Stromal cell of bone marrow (primary cell): Measurements from ENCODE around the gene BANF2.

Experiments used
- DNase-seq: peaks from one replicate; pipeline ENCODE4 v3.0.0-alpha.2; 2012; ENCODE audit warnings: low read depth

BANF2 gene

GRCh38 chr20:17710379-17711266 lies 10.9 kb downstream of the BANF2 start:
- no peak for DNase-seq

- no peak for DNase-seq
These were observed 11.5 kb downstream of the BANF2 start for GRCh38 chr20:17711267-17711627.

GRCh38 chr20:17712201-17712600 lies 12.4 kb downstream of the BANF2 start:
- no peak for DNase-seq

- no peak for DNase-seq
These were observed 12.9 kb downstream of the BANF2 start for GRCh38 chr20:17712708-17713107.

GRCh38 chr20:17714597-17714996 lies 14.8 kb downstream of the BANF2 start:
- DNase-seq, result no peak

- no peak for DNase-seq
These were observed 15.3 kb downstream of the BANF2 start for GRCh38 chr20:17715075-17715474.

- DNase-seq, result no peak
These were observed 16.6 kb downstream of the BANF2 start for GRCh38 chr20:17716331-17716730.

- no peak for DNase-seq
These were observed 21.0 kb downstream of the BANF2 start for GRCh38 chr20:17720755-17721154.

GRCh38 chr20:17721802-17722486 lies 22.2 kb downstream of the BANF2 start:
- no peak for DNase-seq

- no peak for DNase-seq
These were observed 22.9 kb downstream of the BANF2 start for GRCh38 chr20:17722493-17723300.

- no peak for DNase-seq
These were observed 23.5 kb downstream of the BANF2 start for GRCh38 chr20:17723301-17723691.

- no peak for DNase-seq
These were observed 25.5 kb downstream of the BANF2 start for GRCh38 chr20:17725094-17725835.

GRCh38 chr20:17726902-17727301 lies 27.1 kb downstream of the BANF2 start:
- no peak for DNase-seq

- DNase-seq, result no peak
These were observed 27.6 kb downstream of the BANF2 start for GRCh38 chr20:17727351-17727750.

GRCh38 chr20:17728074-17728473 lies 28.3 kb downstream of the BANF2 start:
- DNase-seq, result no peak

GRCh38 chr20:17730071-17730470 lies 30.3 kb downstream of the BANF2 start:
- no peak for DNase-seq

- no peak for DNase-seq
These were observed 31.5 kb downstream of the BANF2 start for GRCh38 chr20:17731233-17731632.

- DNase-seq, result no peak
These were observed 33.2 kb downstream of the BANF2 start for GRCh38 chr20:17732907-17733521.

- DNase-seq, result no peak
These were observed 34.1 kb downstream of the BANF2 start for GRCh38 chr20:17733767-17734304.

- no peak for DNase-seq
These were observed 34.6 kb downstream of the BANF2 start for GRCh38 chr20:17734374-17734773.

GRCh38 chr20:17735206-17735804 lies 35.5 kb downstream of the BANF2 start:
- DNase-seq, result peak; percentile 28
